ENCODE results near the gene IFRD2. TPM values are rescaled to one million over a fixed set of nuclear protein-coding genes. Genes with fewer than 3 reads are reported as not detected.
A peak's percentile ranks its signal among the peaks of the same experiment; 100 is the strongest.

IFRD2 gene, protein sequence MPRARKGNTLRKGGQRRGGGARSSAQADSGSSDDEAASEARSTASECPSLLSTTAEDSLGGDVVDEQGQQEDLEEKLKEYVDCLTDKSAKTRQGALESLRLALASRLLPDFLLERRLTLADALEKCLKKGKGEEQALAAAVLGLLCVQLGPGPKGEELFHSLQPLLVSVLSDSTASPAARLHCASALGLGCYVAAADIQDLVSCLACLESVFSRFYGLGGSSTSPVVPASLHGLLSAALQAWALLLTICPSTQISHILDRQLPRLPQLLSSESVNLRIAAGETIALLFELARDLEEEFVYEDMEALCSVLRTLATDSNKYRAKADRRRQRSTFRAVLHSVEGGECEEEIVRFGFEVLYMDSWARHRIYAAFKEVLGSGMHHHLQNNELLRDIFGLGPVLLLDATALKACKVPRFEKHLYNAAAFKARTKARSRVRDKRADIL
- 134 and 435 TPM in 2 replicates for total RNA-seq (2011; cell fraction: chromatin; rRNA removed; ENCODE audit: low replicate concordance)
- total RNA-seq (2011; cell fraction: nucleolus; rRNA removed) = 318 and 350 TPM in 2 replicates
- 152 and 197 TPM in 2 replicates for total RNA-seq (2011; cell fraction: nucleoplasm; rRNA removed)
- total RNA-seq (2014; rRNA removed) (75.1 and 91.2 TPM in 2 replicates), total RNA-seq (2014; rRNA removed; fragmentation: Illumina TruSeq; extraction: Trizol) (31.2 and 42.6 TPM in 2 replicates), total RNA-seq (2015; rRNA removed; fragmentation: Illumina TruSeq; extraction: Trizol) (54.4 and 57.2 TPM in 2 replicates), total RNA-seq (2021) (115 and 116 TPM in 2 replicates), polyA plus RNA-seq (2011; rRNA removed) (44.6 and 56.2 TPM in 2 replicates), polyA plus RNA-seq (2014; fragmentation: Illumina TruSeq; extraction: Trizol) (52.8 and 58.1 TPM in 2 replicates), polyA plus RNA-seq (2014; fragmentation: Nextera tagmentation; extraction: Ambion mirVana) (10 to 100 TPM; 30.5 to 41.0 TPM), polyA plus RNA-seq (2014; rRNA removed) (79.9 and 91.5 TPM in 2 replicates), polyA minus RNA-seq (2011; rRNA and poly(A)+ RNA removed) (20.2 and 31.4 TPM in 2 replicates), Bru-seq, nascent RNA (percentile 78 among the genes with signal in this experiment), BruChase-seq, experiment 1, labeled RNA remaining after a 2-hour chase (percentile 73 among the genes with signal in this experiment), BruChase-seq, experiment 2, labeled RNA remaining after a 6-hour chase (percentile 76 among the genes with signal in this experiment)
- polyA plus RNA-seq (2011; cell fraction: cytosol; rRNA removed) = 47.8 and 103 TPM in 2 replicates
- 475 and 549 TPM in 2 replicates for polyA plus RNA-seq (2011; cell fraction: nucleus; rRNA removed)
- polyA plus RNA-seq (2012) = 69.2 and 72.6 TPM in 2 replicates
- 26.1 and 29.9 TPM in 2 replicates for polyA minus RNA-seq (2011; cell fraction: cytosol; rRNA and poly(A)+ RNA removed)
- polyA minus RNA-seq (2011; cell fraction: nucleus; rRNA and poly(A)+ RNA removed) = 118 and 130 TPM in 2 replicates
- long read RNA-seq, experiment 1, transcript IFRD2-202 (12 exons, 2,109 nt) = major isoform, 338 of 560 reads
- long read RNA-seq, experiment 1, partial matches to known transcripts = 116 of 560 reads
- long read RNA-seq, experiment 1, other reads (novel, unspliced or antisense) = 103 of 560 reads
- long read RNA-seq, experiment 2, transcript IFRD2-202 (12 exons, 2,109 nt) = major isoform, 48 of 116 reads
- long read RNA-seq, experiment 2, partial matches to known transcripts = 13 of 116 reads
- long read RNA-seq, experiment 2, other reads (novel, unspliced or antisense) = 54 of 116 reads
- long read RNA-seq, experiment 3, transcript IFRD2-202 (12 exons, 2,109 nt) = major isoform, 158 of 200 reads
- long read RNA-seq, experiment 3, partial matches to known transcripts = 19 of 200 reads
- long read RNA-seq, experiment 3, other reads (novel, unspliced or antisense) = 23 of 200 reads

DNA sequence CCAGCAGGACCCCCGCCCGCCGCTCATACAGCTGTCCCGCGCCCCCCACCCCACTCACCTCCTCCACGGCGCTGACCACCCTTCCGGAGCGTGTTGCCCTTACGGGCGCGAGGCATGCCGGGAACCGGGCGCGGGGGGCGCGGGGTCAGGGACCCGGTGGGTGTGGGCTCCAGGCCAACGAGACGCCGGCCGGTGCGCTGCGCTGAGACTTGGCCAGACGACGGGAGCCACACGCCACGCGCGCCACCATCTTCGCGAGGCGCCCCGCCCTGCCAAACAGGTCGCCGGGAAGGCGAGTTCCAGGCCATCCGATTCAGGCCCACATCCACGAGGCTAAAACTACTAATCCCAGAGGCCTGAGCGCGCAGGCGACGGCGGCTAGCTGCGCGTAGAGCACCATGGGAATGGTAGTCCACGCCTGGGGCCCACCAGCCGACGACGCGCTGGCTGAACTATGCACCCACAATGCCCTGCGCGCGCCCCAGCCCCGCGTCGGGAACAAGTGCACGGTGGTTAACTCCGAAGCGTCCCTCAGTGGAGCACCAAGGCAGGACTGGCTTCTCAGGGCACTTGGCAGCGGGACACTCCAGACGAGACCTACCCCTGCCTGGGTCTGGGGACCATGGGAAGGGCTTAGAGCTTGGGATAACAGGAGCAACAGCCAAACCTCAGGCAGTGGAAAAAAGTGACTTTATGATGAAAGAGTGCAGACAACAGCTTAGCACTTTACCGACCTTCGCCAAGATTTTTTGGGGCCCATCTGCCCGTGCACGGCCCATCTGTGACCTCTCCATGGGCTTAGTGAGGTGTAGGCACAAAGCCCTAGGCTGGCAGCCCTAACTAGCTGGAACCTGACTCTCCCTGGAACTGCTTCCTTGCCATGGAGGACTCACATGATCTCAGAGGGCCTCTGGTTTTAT, at the start of gene IFRD2:
IFRD2 (minus strand) TSS at position 271 of the 920 bp plus-strand sequence; CDS start at position 116, 155 bp downstream.
- Histone ChIP-seq H3K9me3 (replicated peaks; ENCODE audit: control insufficient read depth, insufficient read depth, low read depth, low read length) (no peaks in the 10 kb centered on the region), H3K4me3 (peak within 1 kb of the TSS; percentile 79), H3K4me2 (ENCODE audit: insufficient read depth, low read length) (peak within 1 kb of the TSS; percentile 91), H3K4me1 (replicated peaks in 1 of 2; ENCODE audit: control insufficient read depth in 2 of 2, insufficient read depth in 2 of 2, low read length in 2 of 2) (peaks cover 8 to 66% of the 10 kb centered on the region in 2 experiments; a peak in 3 of 5 replicates), H4K20me1 (replicated peaks; ENCODE audit: control insufficient read depth, insufficient read depth, low read length) (no peaks in the 10 kb centered on the region), H3K9me1 (ENCODE audit: control insufficient read depth, insufficient read depth, low read length) (no peaks in the 10 kb centered on the region), H3K27me3 (ENCODE audit: control insufficient read depth in 2 of 2, insufficient read depth in 2 of 2, low read length in 2 of 2) (no peaks in the 10 kb centered on the region), H3K79me2 (ENCODE audit: control insufficient read depth, insufficient read depth, low read length) (peaks cover 33% of the 10 kb centered on the region), H3K27ac (ENCODE audit: extremely low read depth, low read depth, low read length) (peak within 1 kb of the TSS; percentile 96), H3K9ac (ENCODE audit: insufficient read depth in 1 of 2, low read depth in 2 of 2, low read length in 2 of 2) (peak within 1 kb of the TSS; percentile 95 to 100), H2AFZ (ENCODE audit: low read depth, low read length) (peak within 1 kb of the TSS; percentile 70), H3K36me3 (ENCODE audit: control insufficient read depth, insufficient read depth, low read length) (peaks cover 41% of the 10 kb centered on the region; the same call in 2 of the 3 replicates)
- peak; percentile 75 to 96 (median 80) for DNase-seq (ENCODE audit: extremely low read depth in 1 of 4, low spot score in 3 of 4)
- CTCF ChIA-PET (ENCODE audit: low intra/inter-chr PET ratio) = no interaction called here
- intact Hi-C loops (cut with micrococcal nuclease) (no loop called here), in situ Hi-C loops (cut with MboI) (no loop called here)
- POLR2A ChIA-PET = interaction anchor here (0.7 to 2.4 kb wide), 8 partner anchors 8 to 654 kb away, joined by 3 to 8 read pairs (median 4); no protein-coding TSS in a partner anchor
- ATAC-seq = peak; percentile 99
- peak; percentile 96 for FAIRE-seq
- TSS peak; percentile 91 for BruUV-seq (replicated peaks)
- 2% methylated on average over 29 of the region's 67 CpGs for WGBS (ENCODE audit: insufficient coverage, low coverage, missing lambda C conversion rate)
- peak; percentile 74; the same call in 1 of the 2 replicates for TF ChIP-seq ATF7 (IDR thresholded peaks at IDR 0.05)
- no peak for TF ChIP-seq ZBTB1 (CRISPR knock-in tag; IDR thresholded peaks at IDR 0.05; ENCODE audit: borderline replicate concordance, low read depth)
- TF ChIP-seq ZKSCAN3 (CRISPR knock-in tag; IDR thresholded peaks at IDR 0.05) = no peak
- TF ChIP-seq, protein P1, sequence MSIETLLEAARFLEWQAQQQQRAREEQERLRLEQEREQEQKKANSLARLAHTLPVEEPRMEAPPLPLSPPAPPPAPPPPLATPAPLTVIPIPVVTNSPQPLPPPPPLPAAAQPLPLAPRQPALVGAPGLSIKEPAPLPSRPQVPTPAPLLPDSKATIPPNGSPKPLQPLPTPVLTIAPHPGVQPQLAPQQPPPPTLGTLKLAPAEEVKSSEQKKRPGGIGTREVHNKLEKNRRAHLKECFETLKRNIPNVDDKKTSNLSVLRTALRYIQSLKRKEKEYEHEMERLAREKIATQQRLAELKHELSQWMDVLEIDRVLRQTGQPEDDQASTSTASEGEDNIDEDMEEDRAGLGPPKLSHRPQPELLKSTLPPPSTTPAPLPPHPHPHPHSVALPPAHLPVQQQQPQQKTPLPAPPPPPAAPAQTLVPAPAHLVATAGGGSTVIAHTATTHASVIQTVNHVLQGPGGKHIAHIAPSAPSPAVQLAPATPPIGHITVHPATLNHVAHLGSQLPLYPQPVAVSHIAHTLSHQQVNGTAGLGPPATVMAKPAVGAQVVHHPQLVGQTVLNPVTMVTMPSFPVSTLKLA (conservative IDR thresholded peaks at IDR 0.05) = peak; percentile 98 to 99
- peak; percentile 88 for TF ChIP-seq NR2C2 (CRISPR knock-in tag; IDR thresholded peaks at IDR 0.05)
- TF ChIP-seq NR2C2 (tag; IDR thresholded peaks at IDR 0.05) = peak; percentile 91
- TF ChIP-seq, protein P2, sequence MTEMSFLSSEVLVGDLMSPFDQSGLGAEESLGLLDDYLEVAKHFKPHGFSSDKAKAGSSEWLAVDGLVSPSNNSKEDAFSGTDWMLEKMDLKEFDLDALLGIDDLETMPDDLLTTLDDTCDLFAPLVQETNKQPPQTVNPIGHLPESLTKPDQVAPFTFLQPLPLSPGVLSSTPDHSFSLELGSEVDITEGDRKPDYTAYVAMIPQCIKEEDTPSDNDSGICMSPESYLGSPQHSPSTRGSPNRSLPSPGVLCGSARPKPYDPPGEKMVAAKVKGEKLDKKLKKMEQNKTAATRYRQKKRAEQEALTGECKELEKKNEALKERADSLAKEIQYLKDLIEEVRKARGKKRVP (CRISPR knock-in tag; IDR thresholded peaks at IDR 0.05) = peak; percentile 72
- peak; percentile 69; the same call in 1 of the 2 replicates for TF ChIP-seq ZNF41 (CRISPR knock-in tag; conservative IDR thresholded peaks at IDR 0.05)
- no peak for TF ChIP-seq ZNF3 (CRISPR knock-in tag; IDR thresholded peaks at IDR 0.05)
- no peak for TF ChIP-seq ARHGAP35 (IDR thresholded peaks at IDR 0.05; ENCODE audit: partially characterized antibody)
- peak; percentile 67; the same call in 1 of the 2 replicates for TF ChIP-seq DIDO1 (tag; IDR thresholded peaks at IDR 0.05; ENCODE audit: low read depth)
- TF ChIP-seq ELF4 (CRISPR knock-in tag; IDR thresholded peaks at IDR 0.05) = peak; percentile 73
